ENCODE results near the gene BCL2A1. TPM values are rescaled to one million over a fixed set of nuclear protein-coding genes. Genes with fewer than 3 reads are reported as not detected.

The BCL2A1 gene
- total and polyA plus RNA-seq, 2 experiments from 2014 or later = 0.18 TPM; not detected in 1

DNA sequence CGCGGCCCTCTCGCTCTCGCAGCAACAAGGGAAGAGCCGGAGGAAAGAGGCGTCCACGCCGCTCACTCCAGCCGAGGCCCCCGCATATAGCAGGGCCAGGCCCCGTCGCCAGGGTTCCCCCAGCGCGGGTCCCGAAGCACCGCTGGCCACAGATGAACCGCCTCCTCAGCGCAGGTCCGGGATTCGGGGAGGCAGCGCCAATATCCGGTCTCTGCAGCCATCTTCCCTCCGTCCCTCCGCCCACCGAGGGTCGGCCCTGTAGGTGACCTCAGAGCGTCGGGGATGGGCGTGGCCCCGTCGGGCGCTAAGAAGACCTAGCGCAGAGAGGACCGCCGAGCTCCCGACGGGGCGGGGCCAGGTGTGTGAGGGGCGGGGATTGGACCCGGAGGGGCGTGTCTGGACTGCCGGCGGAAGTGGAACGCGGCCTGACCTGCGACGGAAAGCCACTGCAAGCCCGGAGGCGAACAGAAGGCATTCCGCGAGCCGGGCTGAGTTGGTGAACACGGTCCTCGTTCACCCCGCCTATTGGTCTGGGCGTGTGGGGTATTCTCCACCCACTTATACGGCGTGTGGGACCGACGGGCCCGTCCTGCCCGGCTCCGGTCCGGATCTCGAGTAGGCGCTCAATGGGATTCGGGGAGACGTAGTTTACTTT lies 47.4 kb downstream of the BCL2A1 start:
- DNase-seq (ENCODE audit: low read depth in 1 of 2, low spot score in 1 of 2) = peak; percentile 98 to 99
- H3K9me3 ChIP-seq (ENCODE audit: low read depth) = no peaks in the 10 kb centered on the region
- H3K36me3 ChIP-seq = no peaks in the 10 kb centered on the region
- TF ChIP-seq, protein P1, sequence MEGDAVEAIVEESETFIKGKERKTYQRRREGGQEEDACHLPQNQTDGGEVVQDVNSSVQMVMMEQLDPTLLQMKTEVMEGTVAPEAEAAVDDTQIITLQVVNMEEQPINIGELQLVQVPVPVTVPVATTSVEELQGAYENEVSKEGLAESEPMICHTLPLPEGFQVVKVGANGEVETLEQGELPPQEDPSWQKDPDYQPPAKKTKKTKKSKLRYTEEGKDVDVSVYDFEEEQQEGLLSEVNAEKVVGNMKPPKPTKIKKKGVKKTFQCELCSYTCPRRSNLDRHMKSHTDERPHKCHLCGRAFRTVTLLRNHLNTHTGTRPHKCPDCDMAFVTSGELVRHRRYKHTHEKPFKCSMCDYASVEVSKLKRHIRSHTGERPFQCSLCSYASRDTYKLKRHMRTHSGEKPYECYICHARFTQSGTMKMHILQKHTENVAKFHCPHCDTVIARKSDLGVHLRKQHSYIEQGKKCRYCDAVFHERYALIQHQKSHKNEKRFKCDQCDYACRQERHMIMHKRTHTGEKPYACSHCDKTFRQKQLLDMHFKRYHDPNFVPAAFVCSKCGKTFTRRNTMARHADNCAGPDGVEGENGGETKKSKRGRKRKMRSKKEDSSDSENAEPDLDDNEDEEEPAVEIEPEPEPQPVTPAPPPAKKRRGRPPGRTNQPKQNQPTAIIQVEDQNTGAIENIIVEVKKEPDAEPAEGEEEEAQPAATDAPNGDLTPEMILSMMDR (IDR thresholded peaks at IDR 0.05; ENCODE audit: low read depth, low read length) = no peak
- H3K27ac ChIP-seq = peak overlapping the region; percentile 89
- H3K4me3 ChIP-seq = peak overlapping the region; percentile 89
- no peaks in the 10 kb centered on the region for H3K27me3 ChIP-seq
- peaks cover 4% of the 10 kb centered on the region for H3K4me1 ChIP-seq (ENCODE audit: low read depth)

DNA sequence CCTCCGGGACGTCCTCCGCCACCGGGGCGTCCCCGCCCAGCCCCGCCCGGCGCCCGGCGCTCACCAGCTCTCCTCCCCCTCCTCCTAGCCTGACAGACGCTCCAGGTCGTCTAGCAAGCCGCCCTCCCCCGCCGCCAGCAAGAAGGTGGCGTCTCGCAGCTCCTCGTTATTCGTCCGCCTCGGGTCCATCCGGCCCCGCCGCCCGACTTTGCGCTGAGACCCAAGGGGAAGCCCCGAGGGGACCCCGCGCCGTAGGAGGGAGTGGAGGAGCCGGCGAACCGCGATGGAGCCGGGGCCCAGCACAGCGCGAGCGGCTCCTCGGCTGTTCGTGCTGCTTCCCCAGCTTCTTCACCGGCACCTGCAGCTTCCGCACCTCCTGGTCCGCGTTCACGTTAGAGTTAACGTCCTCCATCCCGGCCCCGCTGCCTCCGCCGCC lies 47.9 kb downstream of the BCL2A1 start:
- Histone ChIP-seq H3K36me3 (no peaks in the 10 kb centered on the region), H3K27me3 (no peaks in the 10 kb centered on the region), H3K4me1 (ENCODE audit: low read depth) (peaks cover 4% of the 10 kb centered on the region), H3K27ac (peak overlapping the region; percentile 89), H3K4me3 (peak overlapping the region; percentile 89), H3K9me3 (ENCODE audit: low read depth) (no peaks in the 10 kb centered on the region)
- TF ChIP-seq, protein P1 (IDR thresholded peaks at IDR 0.05; ENCODE audit: low read depth, low read length) = no peak
- DNase-seq (ENCODE audit: low read depth in 1 of 2, low spot score in 1 of 2) = peak; percentile 56 to 79

DNA sequence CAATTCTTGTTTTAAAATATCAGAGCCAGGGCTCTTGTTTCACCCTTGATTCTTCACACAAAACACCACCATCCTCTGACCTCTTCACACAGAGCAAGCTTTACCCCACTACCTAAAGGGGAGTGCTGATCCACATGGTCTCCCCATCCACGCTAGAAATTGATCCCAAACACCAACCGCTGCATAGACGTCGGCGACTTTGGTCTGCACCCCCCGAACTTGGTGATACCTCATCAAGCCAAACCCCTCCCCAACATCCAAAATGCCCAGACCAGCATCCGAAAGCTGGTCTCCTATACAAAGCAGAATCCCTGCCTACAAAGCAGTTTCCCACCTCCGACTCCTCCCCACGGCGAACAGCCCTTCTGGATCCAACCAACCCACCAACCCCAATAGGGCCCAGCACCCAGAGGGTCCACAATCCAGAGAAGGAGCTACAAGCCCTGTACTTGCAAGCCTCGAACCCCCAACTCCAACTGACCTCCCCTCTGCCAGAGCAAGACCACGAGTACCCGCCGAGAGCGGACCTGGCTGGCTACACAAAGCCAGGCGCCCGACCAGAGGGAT lies 48.4 kb downstream of the BCL2A1 start:
- Histone ChIP-seq H3K4me3 (peak overlapping the region; percentile 89), H3K27me3 (no peaks in the 10 kb centered on the region), H3K4me1 (ENCODE audit: low read depth) (peaks cover 4% of the 10 kb centered on the region), H3K9me3 (ENCODE audit: low read depth) (no peaks in the 10 kb centered on the region), H3K36me3 (no peaks in the 10 kb centered on the region), H3K27ac (peak overlapping the region; percentile 89)
- TF ChIP-seq, protein P1 (IDR thresholded peaks at IDR 0.05; ENCODE audit: low read depth, low read length) = no peak
- no peak for DNase-seq (ENCODE audit: low read depth in 1 of 2, low spot score in 1 of 2)

DNA sequence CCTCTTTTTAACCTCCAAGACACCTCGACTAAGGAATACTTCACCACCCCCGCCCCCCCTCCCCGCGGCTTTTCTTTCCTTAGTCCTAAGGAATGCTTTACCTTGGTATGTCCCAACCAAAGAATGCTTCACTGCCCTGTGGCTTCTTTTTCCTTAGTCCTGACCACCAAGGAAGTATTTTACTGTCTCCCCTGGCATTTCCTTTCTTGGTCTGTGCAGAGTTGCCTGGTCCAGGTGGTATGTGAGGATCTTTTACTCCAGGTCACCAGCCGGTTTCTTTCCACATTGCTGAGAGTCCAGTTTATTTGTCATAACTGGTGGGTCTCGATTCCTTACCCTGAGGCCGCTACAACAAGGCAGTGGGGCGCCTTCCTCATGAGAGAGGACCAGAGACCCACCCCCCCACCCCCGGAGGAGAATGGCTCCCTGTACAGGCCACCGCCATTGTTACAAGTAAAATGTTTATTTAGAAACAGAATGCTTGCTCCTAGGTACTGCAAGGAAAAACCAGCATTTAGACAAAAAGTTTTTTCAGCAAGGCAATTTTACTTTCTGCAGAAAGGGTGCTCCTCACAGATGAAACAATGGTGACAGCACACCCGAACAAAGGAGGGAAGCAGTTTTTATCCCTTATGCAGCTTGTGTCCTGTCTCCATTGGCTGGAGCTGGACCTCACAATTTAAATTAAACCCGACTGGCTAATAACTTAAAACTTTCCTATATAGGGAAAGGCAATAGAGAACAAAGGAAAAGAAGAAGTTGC lies 51.1 kb downstream of the BCL2A1 start:
- Histone ChIP-seq H3K4me1 (ENCODE audit: low read depth) (peaks cover 4% of the 10 kb centered on the region), H3K4me3 (no peak overlapping the region), H3K9me3 (ENCODE audit: low read depth) (no peaks in the 10 kb centered on the region), H3K27ac (no peak overlapping the region), H3K36me3 (no peaks in the 10 kb centered on the region), H3K27me3 (no peaks in the 10 kb centered on the region)
- no peak for DNase-seq (ENCODE audit: low read depth in 1 of 2, low spot score in 1 of 2)
- TF ChIP-seq, protein P1 (IDR thresholded peaks at IDR 0.05; ENCODE audit: low read depth, low read length) = no peak

DNA sequence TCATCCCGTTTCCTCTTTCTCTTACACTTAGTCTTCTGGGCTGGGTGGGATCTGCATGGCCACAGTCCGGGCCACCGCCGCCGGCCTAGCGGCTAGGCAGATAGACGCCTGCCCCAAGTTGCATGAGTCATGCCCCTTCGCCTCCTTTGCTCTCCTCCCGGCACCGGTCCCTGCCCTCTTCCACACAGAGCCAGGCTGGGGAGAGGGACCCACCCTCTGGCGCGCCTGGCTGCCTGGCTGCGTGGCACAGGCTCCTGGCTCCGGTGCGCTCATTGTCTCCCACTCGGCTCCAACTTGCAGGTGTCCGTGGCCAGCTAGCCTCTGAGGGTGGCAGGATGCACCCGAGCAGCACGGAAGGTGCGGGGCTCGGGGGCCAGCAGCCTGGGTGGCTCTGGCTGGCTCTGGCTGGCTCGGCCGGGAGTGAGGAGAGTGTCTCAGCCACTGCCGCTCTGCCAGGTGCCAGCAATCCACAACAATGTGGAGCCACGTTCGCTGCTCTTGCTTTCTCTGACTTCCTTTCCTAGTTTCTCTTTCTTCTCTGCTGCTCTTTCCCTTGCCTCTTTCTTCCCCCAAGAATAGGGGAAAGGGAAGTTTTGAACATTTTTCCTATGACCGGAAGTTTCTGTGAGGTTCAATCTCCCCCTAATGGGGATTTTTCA lies 51.8 kb downstream of the BCL2A1 start:
- TF ChIP-seq, protein P1 (IDR thresholded peaks at IDR 0.05; ENCODE audit: low read depth, low read length) = no peak
- no peaks in the 10 kb centered on the region for H3K36me3 ChIP-seq
- no peaks in the 10 kb centered on the region for H3K9me3 ChIP-seq (ENCODE audit: low read depth)
- H3K4me3 ChIP-seq = no peak overlapping the region
- DNase-seq (ENCODE audit: low read depth in 1 of 2, low spot score in 1 of 2) = no peak
- no peaks in the 10 kb centered on the region for H3K27me3 ChIP-seq
- no peak overlapping the region for H3K27ac ChIP-seq
- peaks cover 4% of the 10 kb centered on the region for H3K4me1 ChIP-seq (ENCODE audit: low read depth)

All from cardiac muscle cell (in vitro differentiated cells and primary cell).